AG08396 (cell line): ENCODE measurements around the gene HADHB.
A peak's percentile ranks its signal among the peaks of the same experiment; 100 is the strongest.
"Not testable (repeated sequence)": the region's sequence is repeated elsewhere in the genome, so short reads cannot be mapped to it uniquely, and the experiment has no call there.

ENCODE experiments used
- DNase-seq: peaks from one replicate; pipeline ENCODE4 v3.0.0; 2012; ENCODE audit warnings: low spot score, mixed read lengths

HADHB gene

GRCh38 chr2:26245231-26245732, 543 bp downstream of the HADHB start:
- DNase-seq = peak; percentile 13

DNA sequence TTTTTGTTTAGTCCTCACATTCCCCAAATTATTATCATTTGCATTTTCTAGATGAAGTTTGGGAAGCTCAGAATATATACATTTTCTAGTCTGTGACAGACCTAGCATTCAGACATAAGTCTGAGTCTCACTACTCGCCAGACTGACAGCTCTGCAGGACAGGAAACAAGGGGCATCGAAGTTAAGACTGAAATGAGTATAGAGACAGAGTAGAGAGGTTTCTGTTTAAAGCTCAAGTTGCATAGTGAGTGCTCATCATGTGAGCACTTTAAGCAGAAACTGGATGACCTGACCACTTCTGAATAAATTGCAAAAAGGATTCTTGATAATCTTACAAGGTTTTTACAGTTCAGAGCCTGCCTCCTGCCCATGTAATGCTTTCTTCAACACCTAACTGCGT, 1.1 kb downstream of the HADHB start:
- no peak for DNase-seq

DNA sequence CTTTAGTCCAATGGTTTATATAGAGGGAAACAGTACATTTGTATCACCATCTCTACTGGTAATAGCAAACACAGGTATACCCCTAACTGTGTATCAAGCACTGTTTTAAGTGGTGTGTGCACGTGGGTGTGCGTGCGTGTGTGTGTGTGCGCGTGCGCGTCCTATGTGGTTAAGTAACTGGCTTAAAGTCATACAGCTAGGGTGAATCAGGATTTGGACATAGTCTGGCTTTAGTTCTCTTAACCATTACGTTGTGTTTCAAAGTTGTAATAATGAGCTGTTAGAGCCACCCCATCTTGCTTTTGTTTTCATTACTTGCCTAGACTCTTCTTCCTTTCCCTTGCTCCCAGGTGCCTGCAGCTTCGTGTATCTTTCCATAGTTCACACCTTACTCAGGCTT, 2.1 kb downstream of the HADHB start:
- no peak for DNase-seq

GRCh38 chr2:26249625-26250024, 4.9 kb downstream of the HADHB start:
- DNase-seq = no peak

DNA sequence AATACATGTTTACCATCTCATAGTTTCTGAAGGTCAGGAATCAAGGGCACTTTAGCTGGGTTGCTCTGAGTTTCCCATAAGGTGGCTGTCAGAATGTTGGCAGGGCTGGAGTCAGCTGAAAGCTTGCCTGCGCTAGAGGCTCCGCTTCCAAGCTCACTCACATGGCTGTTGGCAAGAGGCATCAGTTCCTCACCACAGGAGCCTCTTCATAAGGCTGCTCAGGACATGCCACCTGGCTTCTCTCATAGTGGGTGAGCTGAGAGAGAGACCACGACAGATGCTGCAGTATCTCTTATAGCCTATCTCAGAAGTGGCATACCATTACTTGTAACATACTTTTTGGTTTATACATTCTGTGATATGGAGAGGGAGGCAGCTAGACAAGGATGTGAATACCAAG, 7.2 kb downstream of the HADHB start:
- no peak for DNase-seq

- no peak for DNase-seq
Measured at GRCh38 chr2:26255759-26256384, 11.1 kb downstream of the HADHB start.

GRCh38 chr2:26258836-26259235, 14.1 kb downstream of the HADHB start:
- DNase-seq = not testable (repeated sequence)

- no peak for DNase-seq
Measured at GRCh38 chr2:26268213-26268612, 23.5 kb downstream of the HADHB start.

GRCh38 chr2:26268670-26269385, 24.1 kb downstream of the HADHB start:
- not testable (repeated sequence) for DNase-seq

- no peak for DNase-seq
Measured at GRCh38 chr2:26269571-26270158, 24.9 kb downstream of the HADHB start.

- no peak for DNase-seq
Measured at GRCh38 chr2:26270373-26270772, 25.6 kb downstream of the HADHB start.

GRCh38 chr2:26273501-26273900, 28.8 kb downstream of the HADHB start:
- DNase-seq = no peak

DNA sequence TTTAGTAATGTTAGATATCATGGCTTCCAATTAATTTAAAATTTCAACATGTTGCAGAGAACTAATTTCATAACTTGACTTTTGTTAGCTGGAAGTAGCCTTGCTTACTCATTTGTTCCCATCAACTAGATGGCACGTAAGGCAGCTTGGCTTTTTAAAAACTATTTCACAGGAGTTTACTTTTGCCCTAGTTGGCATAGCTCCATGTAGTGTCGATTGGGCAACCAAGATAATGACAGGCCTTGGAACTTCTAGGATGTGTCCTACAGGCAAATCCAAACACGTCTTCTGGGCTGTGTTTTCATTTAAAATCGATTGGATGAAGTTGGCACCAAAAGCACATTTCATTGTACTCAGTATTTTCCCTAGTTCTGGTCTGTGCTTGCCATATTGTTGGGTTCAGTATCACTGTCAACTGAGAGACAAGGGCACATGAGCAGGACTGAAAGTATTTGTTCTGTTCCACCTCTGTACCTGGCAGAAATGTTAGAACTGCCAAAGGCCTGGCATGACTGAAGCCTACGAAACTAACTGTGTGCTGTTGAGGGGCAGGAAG, 29.4 kb downstream of the HADHB start:
- DNase-seq = peak; percentile 59

DNA sequence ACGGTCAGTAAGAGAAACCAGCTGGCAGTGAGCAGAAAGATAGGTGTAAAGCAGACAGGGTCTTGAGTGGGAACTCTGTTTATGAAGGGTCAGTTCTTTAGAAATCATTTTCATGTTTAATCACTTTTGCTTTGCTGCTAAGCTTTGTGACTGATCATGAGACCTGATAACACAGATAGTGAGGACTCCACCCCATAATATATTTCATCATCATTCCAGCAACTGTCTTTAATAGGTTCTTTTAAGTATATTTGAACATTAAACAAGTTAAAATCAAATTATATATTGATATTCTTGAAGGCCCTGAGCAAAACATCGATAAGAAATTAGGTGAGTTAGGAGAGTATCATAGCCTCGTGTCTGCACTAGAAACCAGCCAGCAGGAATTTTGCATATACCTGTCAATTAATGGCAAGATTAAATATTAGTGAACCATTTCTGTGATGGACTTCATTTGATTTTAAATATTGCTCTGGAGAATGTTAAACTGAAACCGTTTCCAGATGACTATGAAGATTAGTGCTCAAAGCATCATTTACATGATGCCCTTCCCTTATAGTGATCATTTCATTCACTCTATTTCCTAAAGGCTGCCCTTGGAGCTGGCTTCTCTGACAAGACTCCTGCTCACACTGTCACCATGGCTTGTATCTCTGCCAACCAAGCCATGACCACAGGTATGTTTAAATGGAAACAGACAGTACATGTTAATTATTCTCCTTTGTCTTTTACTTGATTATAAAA, 31.9 kb downstream of the HADHB start:
- no peak for DNase-seq

DNA sequence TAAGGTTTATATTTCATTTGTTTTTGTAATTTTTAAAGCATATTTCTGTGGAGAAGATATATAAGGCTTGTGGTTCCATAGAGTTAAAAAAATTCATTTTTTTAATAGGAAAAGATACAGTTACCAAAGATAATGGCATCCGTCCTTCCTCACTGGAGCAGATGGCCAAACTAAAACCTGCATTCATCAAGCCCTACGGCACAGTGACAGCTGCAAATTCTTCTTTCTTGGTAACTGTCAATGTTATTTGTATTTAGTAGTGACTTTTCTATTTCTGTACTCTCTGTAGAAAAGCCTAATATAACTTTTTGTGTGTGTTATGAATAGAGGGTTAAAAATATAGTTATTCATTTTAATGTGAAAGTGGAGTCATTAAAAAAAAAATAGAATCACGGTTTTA, 35.1 kb downstream of the HADHB start:
- DNase-seq = no peak

DNA sequence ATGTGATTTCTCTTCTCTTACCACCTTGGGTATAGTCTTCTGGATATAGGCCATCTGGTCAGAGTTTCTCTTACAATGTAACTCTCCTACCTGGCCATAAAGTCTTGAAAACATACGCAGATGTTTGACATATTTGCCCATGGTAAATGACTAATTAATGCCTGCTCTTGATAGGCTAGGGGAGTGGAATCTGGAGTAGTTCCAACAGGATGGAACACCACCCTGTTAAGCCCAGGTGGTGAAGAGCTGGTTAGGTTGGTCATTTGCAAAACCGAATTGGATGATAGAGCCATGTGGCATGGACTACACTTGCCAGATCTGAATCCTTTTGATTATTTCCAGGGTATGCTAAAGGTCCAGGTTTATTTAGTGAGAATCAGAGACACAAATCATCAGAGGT, 36.5 kb downstream of the HADHB start:
- no peak for DNase-seq

GRCh38 chr2:26283606-26284005, 38.9 kb downstream of the HADHB start:
- no peak for DNase-seq

- DNase-seq = peak; percentile 16
Measured at GRCh38 chr2:26284132-26284531, 39.4 kb downstream of the HADHB start.

GRCh38 chr2:26285931-26286330, 41.2 kb downstream of the HADHB start:
- no peak for DNase-seq

DNA sequence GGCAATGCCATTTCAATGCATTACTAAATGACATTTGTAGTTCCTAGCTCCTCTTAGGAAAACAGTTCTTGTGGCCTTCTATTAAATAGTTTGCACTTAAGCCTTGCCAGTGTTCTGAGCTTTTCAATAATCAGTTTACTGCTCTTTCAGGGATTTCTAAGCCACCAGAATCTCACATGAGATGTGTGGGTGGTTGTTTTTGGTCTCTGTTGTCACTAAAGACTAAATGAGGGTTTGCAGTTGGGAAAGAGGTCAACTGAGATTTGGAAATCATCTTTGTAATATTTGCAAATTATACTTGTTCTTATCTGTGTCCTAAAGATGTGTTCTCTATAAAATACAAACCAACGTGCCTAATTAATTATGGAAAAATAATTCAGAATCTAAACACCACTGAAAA, 45.3 kb downstream of the HADHB start:
- no peak for DNase-seq

GRCh38 chr2:26292646-26293045, 47.9 kb downstream of the HADHB start:
- DNase-seq = no peak

DNA sequence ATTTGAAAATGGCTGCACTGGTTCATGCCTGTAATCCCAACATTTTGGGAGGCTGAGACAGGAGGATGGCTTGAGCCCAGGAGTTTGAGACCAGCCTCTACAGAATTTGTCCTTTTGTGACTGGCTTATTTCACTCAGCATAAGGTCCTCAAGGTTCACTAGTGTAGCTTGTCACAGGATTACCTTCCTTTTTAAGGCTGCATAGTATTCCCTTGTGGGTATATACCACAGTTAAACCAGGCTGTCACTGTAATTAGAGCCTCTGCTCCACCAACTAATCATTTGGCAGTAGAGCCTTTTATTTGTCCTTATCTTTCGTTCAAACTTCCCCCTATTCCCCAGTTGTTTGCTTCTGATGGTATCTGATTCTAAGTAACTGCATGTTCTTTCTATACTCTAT, 50.8 kb downstream of the HADHB start:
- no peak for DNase-seq
